WERI-Rb-1 (cell line): ENCODE data around the gene PKIB.

Experiments
- DNase-seq: peaks from one replicate; pipeline ENCODE4 v3.0.0-alpha.2; 2020
- H3K27ac ChIP-seq: fragments of 250-450 bp; sonication (Bioruptor Pico); 2 replicates; pipeline ENCODE4 v1.5.1; 2020; ENCODE audit warnings: mild to moderate bottlenecking, moderate library complexity
- H3K27me3 ChIP-seq: fragments of 250-450 bp; sonication (Bioruptor Pico); 2 replicates; pipeline ENCODE4 v1.5.1; 2021; ENCODE audit warnings: mild to moderate bottlenecking, low read depth, moderate library complexity; ENCODE audit not compliant: insufficient read depth, severe bottlenecking
- H3K36me3 ChIP-seq: fragments of 250-450 bp; sonication (Bioruptor Pico); 2 replicates; pipeline ENCODE4 v1.5.1; 2020; ENCODE audit warnings: mild to moderate bottlenecking, moderate library complexity
- H3K4me3 ChIP-seq: 2 replicates; pipeline ENCODE4 v1.5.1; 2011; ENCODE audit warnings: low read depth, mild to moderate bottlenecking, control low read depth, low read length
- H3K9me3 ChIP-seq: fragments of 250-450 bp; sonication (Bioruptor Pico); 2 replicates; pipeline ENCODE4 v1.5.1; 2021; ENCODE audit warnings: mild to moderate bottlenecking, moderate library complexity; ENCODE audit not compliant: severe bottlenecking
- CTCF ChIP-seq: IDR thresholded peaks from 2 replicates; pipeline ENCODE4 v1.5.1; 2011; ENCODE audit warnings: low read depth, mild to moderate bottlenecking, control low read depth, inconsistent platforms, low read length

PKIB gene

GRCh38 chr6:122712093-122712447 is 101.9 kb downstream of the PKIB start:
- Histone ChIP-seq H3K4me3 (no peak overlapping the region), H3K27me3 (no peaks in the 10 kb centered on the region), H3K9me3 (no peaks in the 10 kb centered on the region), H3K36me3 (peaks cover 3% of the 10 kb centered on the region), H3K27ac (no peak overlapping the region)
- no peak for DNase-seq
- TF ChIP-seq CTCF, result no peak

- no peak for TF ChIP-seq CTCF
- Histone ChIP-seq H3K36me3 (peaks cover 3% of the 10 kb centered on the region), H3K4me3 (no peak overlapping the region), H3K9me3 (no peaks in the 10 kb centered on the region), H3K27ac (no peak overlapping the region), H3K27me3 (no peaks in the 10 kb centered on the region)
- DNase-seq, result no peak
Observed at GRCh38 chr6:122712448-122713137, 102.4 kb downstream of the PKIB start.

- no peak for TF ChIP-seq CTCF
- Histone ChIP-seq H3K9me3 (no peaks in the 10 kb centered on the region), H3K27me3 (no peaks in the 10 kb centered on the region), H3K27ac (no peak overlapping the region), H3K36me3 (peaks cover 3% of the 10 kb centered on the region), H3K4me3 (no peak overlapping the region)
- DNase-seq, result no peak
Observed at GRCh38 chr6:122713138-122713537, 102.9 kb downstream of the PKIB start.

GRCh38 chr6:122714059-122714458 is 103.9 kb downstream of the PKIB start:
- DNase-seq, result no peak
- Histone ChIP-seq H3K9me3 (no peaks in the 10 kb centered on the region), H3K4me3 (no peak overlapping the region), H3K27ac (no peak overlapping the region), H3K27me3 (no peaks in the 10 kb centered on the region), H3K36me3 (peaks cover 3% of the 10 kb centered on the region)
- no peak for TF ChIP-seq CTCF

GRCh38 chr6:122715725-122716124 is 105.5 kb downstream of the PKIB start:
- Histone ChIP-seq H3K27me3 (no peaks in the 10 kb centered on the region), H3K36me3 (peaks cover under 1% of the 10 kb centered on the region), H3K27ac (no peak overlapping the region), H3K9me3 (no peaks in the 10 kb centered on the region), H3K4me3 (no peak overlapping the region)
- no peak for TF ChIP-seq CTCF
- DNase-seq, result no peak

- H3K4me3 ChIP-seq, result peak overlapping the region; percentile 33
- peak overlapping the region; percentile 85 for H3K27ac ChIP-seq
- H3K9me3 ChIP-seq, result no peaks in the 10 kb centered on the region
- TF ChIP-seq CTCF, result no peak
- H3K36me3 ChIP-seq, result peaks cover 6% of the 10 kb centered on the region
- H3K27me3 ChIP-seq, result no peaks in the 10 kb centered on the region
- peak; percentile 64 for DNase-seq
Observed at GRCh38 chr6:122717350-122717749, 107.1 kb downstream of the PKIB start.
